Naive B cell (primary cell): ENCODE data around the gene SMAD7. TPM values are rescaled to one million over a fixed set of nuclear protein-coding genes. Genes with fewer than 3 reads are reported as not detected.

ENCODE experiments used
- ATAC-seq, 2 donors: fragments of 150-1000 bp; cut with Tn5 transposase; 2 replicates each; pipeline ENCODE4 v1.10.0; 2021; ENCODE audit warnings: low read depth in 2 of 2, mild to moderate bottlenecking in 2 of 2, moderate library complexity in 2 of 2
- DNase-seq: peaks from one replicate; pipeline ENCODE4 v3.0.0; 2022
- H3K27ac Mint-ChIP-seq, 6 donors: one replicate each; pipeline ENCODE4 v1.8.0; 2020 to 2022; ENCODE audit warnings: mild to moderate bottlenecking in 6 of 6, mixed read lengths in 6 of 6, moderate library complexity in 5 of 6, inconsistent platforms in 2 of 6
- H3K27me3 Mint-ChIP-seq, 3 donors: one replicate each; pipeline ENCODE4 v1.8.0; 2021 to 2022; ENCODE audit warnings: mixed read lengths in 3 of 3, mild to moderate bottlenecking in 1 of 3
- H3K36me3 Mint-ChIP-seq, 2 donors: one replicate each; pipeline ENCODE4 v1.8.0; 2020 to 2022; ENCODE audit warnings: mixed read lengths in 2 of 2, inconsistent platforms in 1 of 2, mild to moderate bottlenecking in 1 of 2
- H3K4me1 Mint-ChIP-seq, 3 donors: one replicate each; pipeline ENCODE4 v1.8.0; 2020 to 2022; ENCODE audit warnings: mixed read lengths in 3 of 3, inconsistent platforms in 1 of 3, mild to moderate bottlenecking in 1 of 3, moderate library complexity in 1 of 3
- H3K4me3 Mint-ChIP-seq, 8 donors: one replicate each; pipeline ENCODE4 v1.8.0; 2020 to 2022; ENCODE audit warnings: mild to moderate bottlenecking in 8 of 8, mixed read lengths in 8 of 8, moderate library complexity in 8 of 8, inconsistent platforms in 2 of 8
- H3K9me3 Mint-ChIP-seq, 7 donors: one replicate each; pipeline ENCODE4 v1.8.0; 2020 to 2022; ENCODE audit warnings: mixed read lengths in 7 of 7, mild to moderate bottlenecking in 5 of 7, inconsistent platforms in 2 of 7, moderate library complexity in 1 of 7
- polyA plus RNA-seq, 6 donors: library from polyadenylated mRNA; unstranded; fragments of 300-500 nt; fragmentation: Illumina TruSeq; gene quantifications; one replicate each; pipeline ENCODE4 v1.2.3, GENCODE V29; 2021; ENCODE audit warnings: low read depth in 6 of 6

SMAD7 gene
- polyA plus RNA-seq, 6 donors from 2014 or later = 0.47 to 3.7 (median 1.6) TPM

GRCh38 chr18:48923746-48924629 is 26.8 kb downstream of the SMAD7 start:
- peaks cover 50 to 67% (median 62%) of the 10 kb centered on the region in 3 donors for H3K4me1 Mint-ChIP-seq
- ATAC-seq (peak; percentile 42 to 57), DNase-seq (peak; percentile 58)
- peaks cover 5 to 6% of the 10 kb centered on the region in 2 donors for H3K36me3 Mint-ChIP-seq
- no peaks in the 10 kb centered on the region for H3K27me3 Mint-ChIP-seq
- no peaks in the 10 kb centered on the region for H3K9me3 Mint-ChIP-seq
- peak overlapping the region in 5 of 6 donors; percentile 77 to 100 (median 89) for H3K27ac Mint-ChIP-seq
- H3K4me3 Mint-ChIP-seq = peak overlapping the region; percentile 25 to 86 (median 74)

- H3K9me3 Mint-ChIP-seq = no peaks in the 10 kb centered on the region
- H3K4me3 Mint-ChIP-seq = peak overlapping the region; percentile 18 to 91 (median 74)
- ATAC-seq = no peak
- H3K27me3 Mint-ChIP-seq = no peaks in the 10 kb centered on the region
- H3K4me1 Mint-ChIP-seq = peaks cover 43 to 60% (median 54%) of the 10 kb centered on the region in 3 donors
- DNase-seq = no peak
- H3K27ac Mint-ChIP-seq = peak overlapping the region in 4 of 6 donors; percentile 60 to 100 (median 88)
- peaks cover 5 to 6% of the 10 kb centered on the region in 2 donors for H3K36me3 Mint-ChIP-seq
Observed at GRCh38 chr18:48922801-48923730, 27.7 kb downstream of the SMAD7 start.

GRCh38 chr18:48922226-48922800 is 28.5 kb downstream of the SMAD7 start:
- Mint-ChIP-seq H3K27me3 (no peaks in the 10 kb centered on the region), H3K36me3 (peaks cover 5 to 6% of the 10 kb centered on the region in 2 donors), H3K4me3 (peak overlapping the region; percentile 18 to 91 (median 74)), H3K27ac (peak overlapping the region in 4 of 6 donors; percentile 15 to 100 (median 46)), H3K4me1 (peaks cover 39 to 59% (median 52%) of the 10 kb centered on the region in 3 donors), H3K9me3 (no peaks in the 10 kb centered on the region)
- ATAC-seq (no peak), DNase-seq (no peak)

GRCh38 chr18:48921305-48922225 is 29.2 kb downstream of the SMAD7 start:
- DNase-seq (no peak), ATAC-seq (no peak)
- Mint-ChIP-seq H3K27me3 (no peaks in the 10 kb centered on the region), H3K4me3 (peak overlapping the region in 2 of 8 donors; percentile 33 to 69), H3K27ac (peak overlapping the region in 3 of 6 donors; percentile 17 to 59 (median 57)), H3K9me3 (no peaks in the 10 kb centered on the region), H3K36me3 (peaks cover 5 to 6% of the 10 kb centered on the region in 2 donors), H3K4me1 (peaks cover 32 to 54% (median 45%) of the 10 kb centered on the region in 3 donors)

- H3K27me3 Mint-ChIP-seq = no peaks in the 10 kb centered on the region
- DNase-seq (no peak), ATAC-seq (no peak)
- H3K36me3 Mint-ChIP-seq = peaks cover 5 to 6% of the 10 kb centered on the region in 2 donors
- H3K4me3 Mint-ChIP-seq = peak overlapping the region in 1 of 8 donors; percentile 69
- H3K27ac Mint-ChIP-seq = peak overlapping the region in 3 of 6 donors; percentile 3 to 57 (median 46)
- H3K4me1 Mint-ChIP-seq = peaks cover 27 to 46% (median 37%) of the 10 kb centered on the region in 3 donors
- no peaks in the 10 kb centered on the region for H3K9me3 Mint-ChIP-seq
Observed at GRCh38 chr18:48920408-48921038, 30.2 kb downstream of the SMAD7 start.

- H3K4me1 Mint-ChIP-seq = peaks cover 22 to 36% (median 29%) of the 10 kb centered on the region in 3 donors
- no peaks in the 10 kb centered on the region for H3K27me3 Mint-ChIP-seq
- no peak for DNase-seq
- peak overlapping the region in 1 of 6 donors; percentile 17 for H3K27ac Mint-ChIP-seq
- no peak overlapping the region for H3K4me3 Mint-ChIP-seq
- no peak for ATAC-seq
- no peaks in the 10 kb centered on the region for H3K9me3 Mint-ChIP-seq
- peaks cover 5 to 6% of the 10 kb centered on the region in 2 donors for H3K36me3 Mint-ChIP-seq
Observed at GRCh38 chr18:48919547-48919946, 31.2 kb downstream of the SMAD7 start.

GRCh38 chr18:48918660-48919456 is 31.9 kb downstream of the SMAD7 start:
- ATAC-seq = no peak
- Mint-ChIP-seq H3K36me3 (peaks cover 5 to 6% of the 10 kb centered on the region in 2 donors), H3K4me1 (peaks cover 15 to 29% (median 26%) of the 10 kb centered on the region in 3 donors), H3K4me3 (no peak overlapping the region), H3K27me3 (no peaks in the 10 kb centered on the region), H3K9me3 (no peaks in the 10 kb centered on the region), H3K27ac (peak overlapping the region in 2 of 6 donors; percentile 22 to 58)
- no peak for DNase-seq

GRCh38 chr18:48917579-48918517 is 32.9 kb downstream of the SMAD7 start:
- Mint-ChIP-seq H3K4me1 (peaks cover 6 to 19% (median 16%) of the 10 kb centered on the region in 3 donors), H3K27me3 (no peaks in the 10 kb centered on the region), H3K9me3 (no peaks in the 10 kb centered on the region), H3K4me3 (peak overlapping the region in 1 of 8 donors; percentile 4), H3K36me3 (peaks cover 5 to 6% of the 10 kb centered on the region in 2 donors), H3K27ac (peak overlapping the region in 3 of 6 donors; percentile 32 to 90 (median 67))
- ATAC-seq (no peak), DNase-seq (no peak)

GRCh38 chr18:48915626-48916425 is 34.9 kb downstream of the SMAD7 start:
- H3K27ac Mint-ChIP-seq = peak overlapping the region in 1 of 6 donors; percentile 32
- H3K9me3 Mint-ChIP-seq = no peaks in the 10 kb centered on the region
- DNase-seq (no peak), ATAC-seq (no peak)
- H3K4me1 Mint-ChIP-seq = peaks cover 0 to 11% (median 11%) of the 10 kb centered on the region in 3 donors
- no peak overlapping the region for H3K4me3 Mint-ChIP-seq
- H3K36me3 Mint-ChIP-seq = peaks cover 1 to 6% of the 10 kb centered on the region in 2 donors
- no peaks in the 10 kb centered on the region for H3K27me3 Mint-ChIP-seq
